GM19463 (cell line): ENCODE data around the gene GUCY2F.

Experiments used
- ATAC-seq: cut with Tn5 transposase; IDR thresholded peaks from one replicate; pipeline ENCODE4 v1.9.1; 2021; ENCODE audit warnings: mild to moderate bottlenecking, moderate library complexity; ENCODE audit not compliant: unreplicated experiment

The GUCY2F gene

DNA sequence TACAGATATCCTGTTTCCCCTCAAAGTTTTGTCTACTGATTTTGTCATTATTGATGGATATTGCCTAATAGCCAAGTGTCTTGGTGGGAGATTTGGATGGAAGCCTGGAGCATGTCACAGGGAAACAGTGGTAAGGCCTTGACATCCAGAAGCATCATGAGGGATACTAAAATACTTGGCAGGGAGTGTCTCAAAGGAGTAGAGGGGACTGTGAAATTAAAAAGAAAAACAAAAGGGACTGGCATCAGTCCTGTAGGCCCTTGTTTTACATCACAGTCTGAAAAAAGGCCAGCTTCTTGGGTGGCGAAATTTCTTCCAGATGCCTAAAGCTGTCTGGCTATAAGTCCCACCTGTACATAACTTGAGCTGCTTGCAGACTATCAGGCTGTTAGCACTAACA lies 83.8 kb downstream of the GUCY2F start:
- ATAC-seq = no peak

GRCh38 chrX:109393859-109394258 lies 88.0 kb downstream of the GUCY2F start:
- peak; percentile 57 for ATAC-seq

DNA sequence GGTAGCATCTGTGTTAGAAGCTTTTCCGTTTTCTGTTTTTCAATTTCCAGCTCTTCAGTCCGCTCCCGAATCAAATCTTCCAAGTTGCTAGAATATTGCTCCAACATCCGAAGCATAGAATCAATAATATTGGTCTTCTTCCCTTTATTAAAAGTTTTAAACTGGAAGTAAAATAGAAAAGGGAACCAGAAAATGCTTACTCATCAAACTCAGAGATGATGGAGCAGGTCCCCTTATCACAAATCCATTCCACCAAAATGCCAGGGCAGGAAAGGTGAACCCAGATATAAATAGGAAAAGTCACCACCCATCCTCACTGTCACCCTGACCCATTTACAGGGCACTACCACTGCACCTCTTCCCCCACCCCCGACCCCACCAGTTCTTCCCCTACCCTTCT lies 89.0 kb downstream of the GUCY2F start:
- no peak for ATAC-seq

DNA sequence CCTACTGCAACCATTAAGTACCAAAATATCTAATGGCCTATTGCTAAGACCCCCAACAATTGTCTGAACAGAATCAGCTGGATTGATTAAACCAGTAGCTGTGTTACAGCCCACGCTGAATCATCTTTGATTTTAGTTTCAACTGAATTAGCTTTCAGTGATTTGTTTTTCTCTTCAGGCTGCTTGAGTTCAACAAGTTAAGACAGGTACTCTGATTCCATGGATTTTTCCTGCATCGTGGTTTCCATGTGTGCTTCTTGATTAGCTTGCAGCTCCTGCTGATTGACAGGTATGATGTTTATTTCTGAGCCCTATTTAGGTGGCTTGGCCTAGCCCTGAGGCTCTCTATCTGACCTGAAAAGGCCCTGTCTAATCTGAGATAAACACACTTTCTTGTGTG lies 91.3 kb downstream of the GUCY2F start:
- ATAC-seq = no peak

- ATAC-seq = no peak
Measured at GRCh38 chrX:109389917-109390316, 92.0 kb downstream of the GUCY2F start.

- ATAC-seq = no peak
Measured at GRCh38 chrX:109384699-109385098, 97.2 kb downstream of the GUCY2F start.

DNA sequence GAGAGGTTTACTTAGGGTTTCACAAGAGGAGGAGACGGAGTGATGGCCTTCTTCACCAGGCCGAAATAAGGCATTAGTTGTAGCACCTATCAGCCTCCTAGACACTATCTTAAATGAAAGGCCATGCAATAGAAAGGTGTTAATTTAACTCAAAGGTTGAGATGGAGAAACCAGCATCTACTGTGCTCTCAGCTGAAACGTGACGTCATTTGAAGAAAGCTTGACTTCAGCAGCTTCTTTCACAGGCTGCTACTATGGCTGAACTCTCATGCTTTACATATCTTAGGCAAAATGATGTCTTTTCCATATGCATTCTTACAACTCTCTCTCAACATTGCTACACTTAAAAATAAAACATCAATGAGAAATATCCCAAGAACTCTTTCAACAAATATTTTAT lies 99.6 kb downstream of the GUCY2F start:
- ATAC-seq = no peak

GRCh38 chrX:109378281-109378680 lies 103.6 kb downstream of the GUCY2F start:
- no peak for ATAC-seq

DNA sequence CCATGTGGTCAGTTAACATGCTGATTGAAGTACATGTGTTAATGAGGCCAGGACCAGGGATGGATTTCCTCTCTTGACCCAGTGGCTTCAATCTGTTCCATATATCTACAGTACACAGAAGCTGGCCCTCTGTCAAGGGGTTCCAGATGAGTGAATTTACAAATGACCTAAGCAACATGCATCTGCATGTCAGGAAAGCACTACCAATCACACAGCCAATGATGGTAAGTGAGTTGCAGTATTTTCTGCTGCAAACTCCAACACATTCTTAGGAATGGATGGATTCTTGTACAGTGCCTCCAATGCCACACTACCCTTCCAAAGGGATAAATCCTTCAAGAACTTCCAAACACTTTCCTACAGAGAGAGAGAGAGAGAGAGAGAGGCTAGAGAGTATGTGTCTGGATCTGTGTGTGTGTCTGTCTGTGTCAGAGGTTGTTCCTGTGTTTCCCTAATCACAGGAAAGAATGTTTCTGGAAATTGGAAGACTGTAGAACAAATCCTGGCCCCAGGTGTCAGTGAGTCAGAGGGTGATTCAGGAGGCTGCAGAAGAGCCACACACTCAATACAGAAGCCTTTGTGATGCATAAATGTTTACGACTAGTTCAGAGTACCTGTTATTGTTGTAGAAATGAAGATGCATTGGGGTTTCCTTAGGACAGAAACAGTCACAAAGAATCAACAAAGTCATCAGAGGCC lies 107.5 kb downstream of the GUCY2F start:
- ATAC-seq = no peak

DNA sequence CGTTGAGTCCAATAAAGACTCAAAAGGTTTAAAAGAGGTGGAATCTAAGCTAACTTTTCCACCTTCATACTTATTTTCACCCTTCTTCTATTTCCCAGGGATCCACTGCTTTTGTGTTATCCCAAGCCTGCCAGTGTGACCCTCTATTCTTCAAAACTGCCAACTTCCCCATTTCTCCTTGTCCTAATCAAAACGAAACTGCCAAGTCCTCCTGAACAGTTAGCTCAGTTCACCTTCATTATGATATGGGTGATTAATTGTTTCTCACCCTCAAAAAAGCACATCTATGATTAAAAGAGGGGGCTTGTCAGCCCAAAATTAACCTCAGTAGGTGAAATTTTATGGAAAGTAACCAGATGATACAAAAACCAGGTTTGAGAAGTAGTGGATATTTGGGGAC lies 108.4 kb downstream of the GUCY2F start:
- no peak for ATAC-seq

- ATAC-seq = no peak
Measured at GRCh38 chrX:109372716-109373115, 109.2 kb downstream of the GUCY2F start.

DNA sequence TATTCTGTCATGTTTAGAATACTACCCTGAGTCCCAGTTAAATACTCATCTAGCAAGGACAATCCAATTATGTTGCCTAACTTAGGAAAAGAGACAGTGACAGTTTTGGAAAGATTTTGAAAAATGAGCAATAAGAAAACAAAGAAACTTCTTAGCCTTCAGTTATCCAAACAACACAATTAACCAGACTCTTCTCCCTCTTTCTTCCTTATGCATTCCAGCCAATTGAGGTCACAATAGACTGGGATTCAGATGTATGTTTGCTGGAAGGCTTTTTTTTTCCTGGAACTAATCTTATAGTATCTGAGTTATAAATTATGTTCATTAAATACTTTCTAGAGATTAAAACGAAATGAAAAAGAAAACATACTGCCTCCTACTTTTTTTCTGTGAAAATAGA lies 109.6 kb downstream of the GUCY2F start:
- ATAC-seq = no peak

DNA sequence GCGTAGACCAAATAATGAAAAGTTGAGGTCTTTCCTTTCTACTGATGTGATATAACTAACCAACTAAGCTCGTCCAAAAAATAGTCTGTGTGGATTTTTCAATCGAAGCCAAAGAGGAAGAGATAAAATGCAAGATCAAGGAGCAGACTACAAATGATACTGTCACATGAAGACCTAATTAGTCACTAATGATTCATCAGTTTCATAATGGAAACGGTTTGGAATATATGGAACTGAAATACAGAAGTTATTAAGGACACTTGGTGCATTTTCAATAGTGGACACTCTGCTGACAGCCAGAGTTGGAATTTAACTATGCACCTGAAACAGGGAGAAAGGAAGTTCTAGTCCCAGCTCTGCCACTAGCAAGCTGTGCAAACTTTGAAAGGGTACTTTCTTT lies 119.8 kb downstream of the GUCY2F start:
- ATAC-seq = no peak

DNA sequence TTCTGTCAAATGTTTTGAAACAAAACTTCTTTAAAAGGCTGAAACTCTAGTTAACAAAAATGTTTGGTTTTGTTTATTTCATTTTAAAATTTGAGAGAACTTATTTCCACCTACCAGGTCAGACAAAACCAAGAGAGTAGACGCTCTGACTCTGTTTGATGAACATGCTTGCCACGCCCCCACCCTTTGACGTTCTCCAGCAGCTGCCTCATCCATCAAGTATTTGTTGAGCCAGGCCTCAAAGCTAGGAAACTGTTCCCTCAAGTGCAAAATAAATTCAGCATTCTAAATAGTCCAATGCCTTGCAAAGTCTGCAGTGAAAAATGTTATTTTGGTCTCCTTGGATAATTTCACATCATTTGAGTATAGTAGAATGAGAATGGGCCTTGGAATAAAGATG lies 121.6 kb downstream of the GUCY2F start:
- no peak for ATAC-seq

DNA sequence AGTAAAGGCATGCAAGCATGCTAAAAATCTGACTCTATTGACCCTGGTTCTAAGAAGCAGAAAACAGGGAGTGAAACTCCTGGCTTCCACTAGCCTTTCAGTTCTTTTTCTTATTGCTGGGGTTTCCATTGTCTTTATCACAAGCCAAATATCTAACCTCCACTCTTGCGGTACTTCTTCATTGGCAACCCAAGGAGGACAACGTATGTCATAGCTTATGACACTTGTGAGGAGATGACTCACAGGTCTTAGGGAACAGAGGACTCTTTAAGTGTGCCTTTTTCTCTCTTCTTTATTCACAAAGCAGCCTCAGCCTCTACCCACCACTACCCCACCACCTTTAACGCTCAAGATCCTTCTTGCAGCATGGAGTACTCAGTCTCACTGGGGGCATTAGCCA lies 124.2 kb downstream of the GUCY2F start:
- ATAC-seq = no peak

DNA sequence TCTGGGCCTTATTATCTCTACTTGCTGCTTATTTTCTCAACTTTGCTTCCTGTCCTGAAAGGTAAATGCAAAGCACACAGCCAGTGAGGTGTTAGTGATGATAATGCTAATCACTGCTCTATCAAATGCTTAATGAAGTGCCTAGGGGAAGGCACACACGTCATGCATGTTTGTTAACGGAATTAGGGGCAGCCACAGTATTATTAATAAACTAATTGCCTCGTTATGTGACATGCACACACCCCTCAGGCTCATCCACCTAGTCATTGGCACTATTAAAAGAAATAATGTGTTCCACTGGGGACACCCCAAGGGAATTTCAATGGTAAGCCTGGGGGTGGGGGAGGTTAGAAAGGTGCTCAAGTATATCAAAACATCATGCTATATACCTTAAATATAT lies 125.2 kb downstream of the GUCY2F start:
- no peak for ATAC-seq

GRCh38 chrX:109352066-109352588 lies 129.8 kb downstream of the GUCY2F start:
- no peak for ATAC-seq

GRCh38 chrX:109351557-109351956 lies 130.3 kb downstream of the GUCY2F start:
- no peak for ATAC-seq

- ATAC-seq = no peak
Measured at GRCh38 chrX:109350551-109350950, 131.3 kb downstream of the GUCY2F start.

- ATAC-seq = no peak
Measured at GRCh38 chrX:109350051-109350450, 131.8 kb downstream of the GUCY2F start.

GRCh38 chrX:109347632-109348031 lies 134.3 kb downstream of the GUCY2F start:
- no peak for ATAC-seq

DNA sequence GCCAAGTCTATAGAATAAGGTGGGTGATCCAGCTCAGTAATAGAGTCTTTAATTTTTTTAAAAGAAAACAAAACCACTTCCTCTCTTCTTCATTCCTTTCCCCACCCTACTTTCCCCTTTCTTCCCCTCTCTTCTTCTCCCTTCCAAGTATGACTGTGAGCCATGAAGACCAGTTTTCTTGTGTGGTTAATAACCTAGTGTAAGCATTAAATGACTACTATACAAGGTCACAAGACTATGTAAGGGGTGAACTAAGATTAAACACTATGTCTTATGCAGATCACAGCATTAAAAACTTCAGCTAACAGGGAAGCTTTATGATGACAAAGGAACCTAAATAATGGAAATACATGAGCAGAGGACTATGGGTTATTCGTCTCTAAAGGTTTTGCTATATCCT lies 135.4 kb downstream of the GUCY2F start:
- no peak for ATAC-seq

DNA sequence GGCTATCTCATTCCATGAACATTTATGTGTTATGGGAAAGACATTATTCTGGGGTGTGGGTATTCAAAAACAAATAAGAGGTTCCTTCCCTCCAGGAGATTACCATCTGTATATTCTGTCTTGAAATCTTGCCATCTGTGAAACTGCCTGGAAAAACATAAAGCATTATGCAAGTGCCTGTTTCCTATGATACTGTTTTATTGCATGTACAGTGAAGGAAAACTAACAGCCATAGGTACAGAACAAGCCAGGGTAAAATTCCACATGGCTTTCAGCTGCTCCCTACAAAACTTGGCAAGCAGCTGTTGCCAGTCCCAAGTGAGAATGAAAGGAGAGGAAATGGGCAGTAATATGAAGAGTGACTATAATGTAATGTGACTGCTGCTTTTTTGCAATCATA lies 136.0 kb downstream of the GUCY2F start:
- no peak for ATAC-seq
